K562 (cell line): Measurements from ENCODE around the gene CHCHD6. TPM values are rescaled to one million over a fixed set of nuclear protein-coding genes. Genes with fewer than 3 reads are reported as not detected.
A peak's percentile ranks its signal among the peaks of the same experiment; 100 is the strongest.

ENCODE experiments used
- ATAC-seq: fragments of 200-7000 bp; cut with Tn5 transposase; 3 replicates; pipeline ENCODE4 v1.9.1; 2020; ENCODE audit warnings: moderate library complexity
- BruUV-seq: library from RNA; stranded (reverse); fragments of 400-500 nt; replicated peaks from 2 replicates; lab custom pipeline; 2021; lab: Mats Ljungman, UMichigan
- CTCF ChIA-PET: fragments of 300-600 bp; formaldehyde crosslinking; extraction: SDS; loops from one replicate; lab custom pipeline; 2021; ENCODE audit warnings: low intra/inter-chr PET ratio; lab: Yijun Ruan, JAX
- POLR2A ChIA-PET: fragments of 300-600, 350-650 bp; sonication (Branson Sonifier 250); formaldehyde crosslinking; extraction: SDS; loops from one replicate; lab custom pipeline; 2021; ENCODE audit warnings: antibody characterized with exemption, inconsistent platforms; lab: Yijun Ruan, JAX
- DNase-seq, 4 experiments: peaks; one replicate each; pipeline versions ENCODE4 v3.0.0 to v3.0.0-alpha.2; 2011 to 2018; ENCODE audit warnings: low spot score in 3 of 4, mixed read lengths in 3 of 4; ENCODE audit errors: extremely low read depth in 1 of 4
- FAIRE-seq: peaks from 2 replicates; lab custom pipeline; 2011; peaks lifted over from hg19 to GRCh38; lab: Jason Lieb, UNC
- H2AFZ ChIP-seq: 2 replicates; pipeline ENCODE4 v1.6.0; 2011; ENCODE audit warnings: low read depth, low read length, control low read depth, inconsistent platforms
- H3K27ac ChIP-seq: fragments of 200-600 bp; 3 replicates; pipeline ENCODE4 v1.8.0; 2011; ENCODE audit warnings: low read depth, mild to moderate bottlenecking, control low read depth, inconsistent platforms, low read length, moderate library complexity, mixed read lengths; ENCODE audit errors: extremely low read depth
- H3K27me3 ChIP-seq, 2 experiments: fragments of 300-600 bp in 1 of 2; 2 replicates in 1 of 2; 3 replicates in 1 of 2; pipeline versions ENCODE4 v1.6.0 to v1.8.0; 2011; ENCODE audit warnings: inconsistent platforms in 2 of 2, low read length in 2 of 2, mild to moderate bottlenecking in 1 of 2, mixed read lengths in 1 of 2, moderate library complexity in 1 of 2; ENCODE audit not compliant: control insufficient read depth in 2 of 2, insufficient read depth in 2 of 2
- H3K36me3 ChIP-seq: fragments of 300-600 bp; 3 replicates; pipeline ENCODE4 v1.8.0; 2011; ENCODE audit warnings: mild to moderate bottlenecking, low read length, inconsistent platforms; ENCODE audit not compliant: control insufficient read depth, insufficient read depth
- H3K4me1 ChIP-seq, 2 experiments: fragments of 200-600 bp in 1 of 2; replicated peaks in 1 of 2; 2 replicates in 1 of 2; 3 replicates in 1 of 2; pipeline versions ENCODE4 v1.5.1 to v1.8.0; 2011; ENCODE audit warnings: inconsistent platforms in 2 of 2, low read length in 2 of 2, mild to moderate bottlenecking in 1 of 2, mixed read lengths in 1 of 2, moderate library complexity in 1 of 2; ENCODE audit not compliant: control insufficient read depth in 2 of 2, insufficient read depth in 2 of 2
- H3K4me2 ChIP-seq: 2 replicates; pipeline ENCODE4 v1.6.1; 2011; ENCODE audit warnings: low read length, control low read depth, inconsistent platforms, mixed read lengths; ENCODE audit not compliant: insufficient read depth
- H3K4me3 ChIP-seq: fragments of 200-600 bp; sonication (generic), shearing (Covaris generic); 2 replicates; pipeline ENCODE4 v1.5.1; 2016; ENCODE audit warnings: control low read depth, inconsistent platforms
- H3K79me2 ChIP-seq: fragments of 200-600 bp; 3 replicates; pipeline ENCODE4 v1.8.0; 2011; ENCODE audit warnings: low read length, inconsistent platforms; ENCODE audit not compliant: control insufficient read depth, insufficient read depth
- H3K9ac ChIP-seq, 2 experiments: 2 replicates each; pipeline versions ENCODE4 v1.6.0 to v1.6.1; 2011; ENCODE audit warnings: low read depth in 2 of 2, low read length in 2 of 2, control low read depth in 1 of 2, inconsistent platforms in 1 of 2, mild to moderate bottlenecking in 1 of 2, mixed read lengths in 1 of 2; ENCODE audit not compliant: insufficient read depth in 1 of 2
- H3K9me1 ChIP-seq: one replicate; pipeline ENCODE4 v1.6.0; 2011; ENCODE audit warnings: inconsistent platforms, mild to moderate bottlenecking, low read length, moderate library complexity; ENCODE audit not compliant: control insufficient read depth, insufficient read depth
- H3K9me3 ChIP-seq: replicated peaks from 2 replicates; pipeline ENCODE4 v1.5.1; 2011; ENCODE audit warnings: low read depth, low read length, inconsistent platforms; ENCODE audit not compliant: control insufficient read depth, insufficient read depth
- H4K20me1 ChIP-seq: replicated peaks from 2 replicates; pipeline ENCODE4 v1.6.1; 2011; ENCODE audit warnings: low read length, inconsistent platforms, mixed read lengths; ENCODE audit not compliant: control insufficient read depth, insufficient read depth
- CBX3 ChIP-seq, 2 experiments: IDR thresholded peaks; 1 replicate in 1 of 2; 2 replicates in 1 of 2; pipeline ENCODE4 v1.6.1; 2012; ENCODE audit warnings: inconsistent platforms in 2 of 2, low read length in 2 of 2, borderline replicate concordance in 1 of 2, control low read depth in 1 of 2
- CTCF ChIP-seq, 3 experiments: IDR thresholded peaks in 2 of 3; conservative IDR thresholded peaks in 1 of 3; 2 replicates each; pipeline ENCODE4 v1.5.1; 2011 to 2012; ENCODE audit warnings: low read length in 3 of 3, mild to moderate bottlenecking in 3 of 3, control low read depth in 2 of 3, improper control_type of control experiment in 1 of 3, inconsistent platforms in 1 of 3, low read depth in 1 of 3, mixed read lengths in 1 of 3, moderate library complexity in 1 of 3; ENCODE audit not compliant: insufficient read depth in 2 of 3
- CXXC5 ChIP-seq: fragments of 250-450 bp; sonication (Bioruptor Pico); IDR thresholded peaks from 2 replicates; pipeline ENCODE4 v1.8.0; 2022; ENCODE audit warnings: inconsistent platforms, mild to moderate bottlenecking, moderate library complexity
- DIDO1 ChIP-seq: fragments of 450-650 bp; IDR thresholded peaks from 2 replicates; pipeline ENCODE4 v1.6.1; 2016; ENCODE audit warnings: low read depth, missing biosample characterization, missing genetic modification characterization
- ETV1 ChIP-seq: fragments of 450-650 bp; conservative IDR thresholded peaks from 2 replicates; pipeline ENCODE4 v1.6.1; 2016; ENCODE audit warnings: missing genetic modification characterization, control low read depth, low read depth, missing compliant biosample characterization
- HEY1 ChIP-seq: fragments of 250-450 bp; sonication (Bioruptor Pico); IDR thresholded peaks from 2 replicates; pipeline ENCODE4 v1.5.0; 2020; ENCODE audit warnings: mild to moderate bottlenecking, moderate library complexity, borderline replicate concordance
- MAFK ChIP-seq: IDR thresholded peaks from 2 replicates; pipeline ENCODE4 v1.6.1; 2011; ENCODE audit warnings: low read length, improper control_type of control experiment
- SLC30A9 ChIP-seq: fragments of 250-450 bp; sonication (Bioruptor Pico); IDR thresholded peaks from 2 replicates; pipeline ENCODE4 v1.8.0; 2022; ENCODE audit warnings: mild to moderate bottlenecking, moderate library complexity
- ZNF318 ChIP-seq, 2 experiments: fragments of 450-650 bp; IDR thresholded peaks; 2 replicates each; pipeline ENCODE4 v1.6.1; 2016; ENCODE audit warnings: mild to moderate bottlenecking in 2 of 2, borderline replicate concordance in 1 of 2, low read depth in 1 of 2, moderate library complexity in 1 of 2
- WGBS: fragments of 100-300 bp; shearing (Covaris generic); methylation state at CpG from one replicate; pipeline ENCODE4 v1.1.6; 2016; ENCODE audit warnings: low coverage, mixed read lengths; ENCODE audit not compliant: insufficient coverage; ENCODE audit errors: missing lambda C conversion rate; 5-methylcytosine and 5-hydroxymethylcytosine counted together
- in situ Hi-C: fragments of 300-500 bp; cut with MboI; formaldehyde crosslinking; loops from 4 replicates; pipeline ENCODE4 v1.15.0; 2018; ENCODE audit warnings: inconsistent platforms, mixed read lengths
- intact Hi-C: fragments of 100-400 bp; cut with micrococcal nuclease; formaldehyde crosslinking; loops from 2 replicates; pipeline ENCODE4 v1.14.2; 2022
- polyA plus RNA-seq, 8 experiments: library from polyadenylated mRNA; depleted of rRNA in 4 of 8; stranded (reverse) in 5 of 8; unstranded in 3 of 8; fragments of >200 nt; fragmentation: Nextera tagmentation in 2 of 8; fragmentation: Illumina TruSeq in 1 of 8; extraction: Ambion mirVana in 2 of 8; extraction: Trizol in 1 of 8; gene quantifications; 2 replicates each; pipeline versions ENCODE4 v1.2.1 to v1.2.3, GENCODE V29; 2011 to 2014; ENCODE audit warnings: inconsistent platforms in 1 of 8, missing spikeins in 1 of 8
- total RNA-seq, 7 experiments: library from RNA; depleted of rRNA in 6 of 7; stranded (reverse); fragments of >200 nt in 6 of 7; fragmentation: Illumina TruSeq in 2 of 7; extraction: Trizol in 2 of 7; gene quantifications; 2 replicates each; pipeline versions ENCODE4 v1.2.1 to v1.2.3, GENCODE V29; 2011 to 2021; ENCODE audit warnings: low replicate concordance in 1 of 7

Gene CHCHD6
- total and polyA plus RNA-seq, 9 of the 15 experiments (the other 6 are each of a cell fraction or from before 2014, with no cell fraction given) = 4.6 to 18.6 (median 10.9) TPM

- ChIA-PET POLR2A (interaction anchor here (0.9 to 1.2 kb wide), 2 partner anchors 9 to 11 kb away, joined by 5 read pairs; partner anchors contain the start of gene CHCHD6), CTCF (no interaction called here)
- BruUV-seq = no TSS peak
- Histone ChIP-seq H3K27me3 (0 out of 5 replicates have a peak, but pooled peaks cover 0 to 5% of the 10 kb centered on the region in 2 experiments), H3K4me3 (no peak overlapping the region), H3K36me3 (no peaks in the 10 kb centered on the region), H3K4me1 (no peaks in the 10 kb centered on the region), H2AFZ (0 out of 2 replicates have a peak overlapping the region, but pooled peaks have one; percentile 19), H3K9me3 (no peaks in the 10 kb centered on the region), H3K9ac (no peak overlapping the region), H3K9me1 (no peaks in the 10 kb centered on the region), H3K27ac (no peak overlapping the region), H4K20me1 (no peaks in the 10 kb centered on the region)
- FAIRE-seq (no peak), DNase-seq (no peak)
- in situ Hi-C loops = no loop called here
- TF ChIP-seq HEY1 (CRISPR knock-in tag) (no peak), ZNF318 (IDR thresholded peaks at IDR 0.05; ENCODE audit: borderline replicate concordance in 1 of 2, low read depth in 1 of 2) (no peak), CBX3 (IDR thresholded peaks at IDR 0.05; ENCODE audit: borderline replicate concordance in 1 of 2, low read length in 2 of 2) (no peak), DIDO1 (tag) (no peak), CTCF (IDR thresholded peaks at IDR 0.05 in 2 of 3, conservative IDR thresholded peaks at IDR 0.05 in 1 of 3; ENCODE audit: insufficient read depth in 2 of 3, low read depth in 1 of 3, low read length in 3 of 3) (0 out of 6 replicates have a peak, but pooled peaks of 1 of the 3 experiments have one; percentile 2), CXXC5 (CRISPR knock-in tag) (no peak), MAFK (no peak), SLC30A9 (CRISPR knock-in tag) (no peak), ETV1 (tag) (no peak)
- TF ChIP-seq, all 486 proteins: peak for 1
- no peaks in the 10 kb centered on the region for H3K79me2 ChIP-seq
- no peak overlapping the region for H3K4me2 ChIP-seq
- no peak for ATAC-seq
- intact Hi-C loops = no loop called here
- WGBS = 0% methylated on average over 3 of the region's 5 CpGs
Observed at GRCh38 chr3:126692858-126693257, 11.2 kb upstream of the CHCHD6 start.
